GM12874 (cell line): ENCODE measurements around the gene BOK.

ENCODE experiments used
- TF ChIP-seq, protein P1 (sequence below): IDR thresholded peaks from 2 replicates; pipeline ENCODE4 v1.5.1; 2011; ENCODE audit warnings: low read depth, mild to moderate bottlenecking, control low read depth, low read length, moderate library complexity; ENCODE audit not compliant: insufficient read depth

BOK gene

GRCh38 chr2:241563031-241563507 is 4.5 kb downstream of the BOK start:
- TF ChIP-seq, protein P1, sequence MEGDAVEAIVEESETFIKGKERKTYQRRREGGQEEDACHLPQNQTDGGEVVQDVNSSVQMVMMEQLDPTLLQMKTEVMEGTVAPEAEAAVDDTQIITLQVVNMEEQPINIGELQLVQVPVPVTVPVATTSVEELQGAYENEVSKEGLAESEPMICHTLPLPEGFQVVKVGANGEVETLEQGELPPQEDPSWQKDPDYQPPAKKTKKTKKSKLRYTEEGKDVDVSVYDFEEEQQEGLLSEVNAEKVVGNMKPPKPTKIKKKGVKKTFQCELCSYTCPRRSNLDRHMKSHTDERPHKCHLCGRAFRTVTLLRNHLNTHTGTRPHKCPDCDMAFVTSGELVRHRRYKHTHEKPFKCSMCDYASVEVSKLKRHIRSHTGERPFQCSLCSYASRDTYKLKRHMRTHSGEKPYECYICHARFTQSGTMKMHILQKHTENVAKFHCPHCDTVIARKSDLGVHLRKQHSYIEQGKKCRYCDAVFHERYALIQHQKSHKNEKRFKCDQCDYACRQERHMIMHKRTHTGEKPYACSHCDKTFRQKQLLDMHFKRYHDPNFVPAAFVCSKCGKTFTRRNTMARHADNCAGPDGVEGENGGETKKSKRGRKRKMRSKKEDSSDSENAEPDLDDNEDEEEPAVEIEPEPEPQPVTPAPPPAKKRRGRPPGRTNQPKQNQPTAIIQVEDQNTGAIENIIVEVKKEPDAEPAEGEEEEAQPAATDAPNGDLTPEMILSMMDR, result no peak

DNA sequence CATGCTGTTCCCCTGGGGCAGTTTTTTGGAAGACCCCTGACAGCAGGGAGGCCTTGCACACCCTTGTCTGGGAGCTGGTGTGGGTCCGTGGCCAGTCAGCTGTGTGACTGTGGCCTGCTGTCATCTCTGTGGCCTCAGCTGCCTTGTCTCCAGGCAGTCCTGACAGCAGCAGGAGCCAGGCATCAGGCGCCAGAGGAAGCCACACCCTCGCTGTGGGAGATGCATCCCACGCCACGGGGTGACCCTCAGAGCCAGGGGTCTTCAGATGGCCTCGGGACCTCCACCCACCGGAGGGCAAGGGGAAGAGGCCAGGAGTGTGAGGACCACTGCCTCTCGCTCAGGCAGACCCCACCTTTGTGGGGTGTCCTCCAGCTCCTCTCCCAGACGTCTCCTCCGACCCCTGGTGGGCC is 5.0 kb downstream of the BOK start:
- TF ChIP-seq, protein P1, result no peak

DNA sequence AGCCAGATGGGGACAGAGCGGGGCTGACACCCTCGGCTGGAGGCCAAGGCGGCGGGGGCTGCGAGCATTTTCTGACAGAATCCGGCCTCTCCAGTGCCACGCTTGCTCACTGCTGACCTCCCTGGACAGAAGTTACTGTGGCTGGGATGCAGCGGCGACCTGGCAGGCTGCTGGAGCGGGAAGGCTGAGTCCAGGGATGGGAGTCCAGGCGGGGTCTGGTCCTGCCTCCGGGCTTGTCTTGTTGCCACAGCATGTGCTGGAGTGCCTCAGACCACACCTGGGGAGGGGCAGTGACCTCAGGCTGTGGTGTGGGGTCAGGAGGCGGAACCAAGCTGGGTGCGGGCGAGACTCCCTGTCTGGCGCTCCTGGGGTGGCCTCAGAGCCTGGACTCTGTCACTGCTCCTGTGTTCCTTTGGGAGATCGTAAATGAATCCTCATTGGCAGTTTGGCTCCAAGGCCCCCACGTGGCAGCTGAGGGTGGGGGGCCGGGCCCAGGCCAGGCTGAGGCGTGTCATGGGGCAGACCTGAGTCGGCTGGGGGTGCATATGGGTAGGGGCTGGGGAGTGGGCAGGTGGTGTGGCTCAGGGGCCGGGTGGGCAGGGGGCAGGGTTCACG is 5.5 kb downstream of the BOK start:
- TF ChIP-seq, protein P1, result no peak

DNA sequence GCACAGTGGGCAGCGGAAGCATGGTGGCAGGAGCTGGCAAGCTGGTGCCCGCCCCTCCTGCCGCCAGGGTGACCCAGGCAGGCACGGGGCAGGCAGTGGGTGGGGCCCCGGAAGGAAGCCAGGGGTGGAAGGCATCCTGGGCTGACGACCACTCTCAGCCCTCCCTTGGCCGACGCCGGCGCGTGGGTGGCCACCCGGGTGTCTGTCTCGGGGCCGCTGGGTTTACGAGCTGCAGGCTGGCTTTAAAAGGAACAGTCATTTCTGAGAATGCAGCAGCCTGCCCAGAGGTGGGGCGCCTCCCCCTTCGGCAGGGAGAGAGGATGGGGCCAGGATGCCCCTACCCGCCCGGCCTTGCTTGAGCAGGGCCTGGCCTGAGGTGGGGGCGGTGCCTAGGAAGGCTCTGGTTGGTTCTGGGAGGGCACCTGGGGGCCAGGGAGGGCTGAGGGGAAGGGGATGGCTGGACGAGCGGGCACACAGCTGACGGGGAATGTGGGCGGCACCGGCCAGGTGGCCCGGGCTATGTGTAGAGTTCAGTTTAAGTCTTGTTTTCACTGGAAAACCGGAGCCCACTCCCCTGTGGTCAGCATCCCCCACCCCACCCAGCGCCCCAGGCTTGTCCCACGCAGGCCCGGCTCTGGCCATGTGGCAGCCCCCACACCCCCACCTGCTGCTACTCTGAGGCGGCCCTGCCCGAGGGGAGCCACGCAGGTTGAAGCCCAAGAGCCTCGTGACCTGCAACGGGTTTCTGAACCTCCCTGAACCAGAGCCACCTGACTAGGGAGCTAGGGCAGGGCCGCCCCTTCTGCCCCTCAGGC is 6.3 kb downstream of the BOK start:
- TF ChIP-seq, protein P1, result no peak

DNA sequence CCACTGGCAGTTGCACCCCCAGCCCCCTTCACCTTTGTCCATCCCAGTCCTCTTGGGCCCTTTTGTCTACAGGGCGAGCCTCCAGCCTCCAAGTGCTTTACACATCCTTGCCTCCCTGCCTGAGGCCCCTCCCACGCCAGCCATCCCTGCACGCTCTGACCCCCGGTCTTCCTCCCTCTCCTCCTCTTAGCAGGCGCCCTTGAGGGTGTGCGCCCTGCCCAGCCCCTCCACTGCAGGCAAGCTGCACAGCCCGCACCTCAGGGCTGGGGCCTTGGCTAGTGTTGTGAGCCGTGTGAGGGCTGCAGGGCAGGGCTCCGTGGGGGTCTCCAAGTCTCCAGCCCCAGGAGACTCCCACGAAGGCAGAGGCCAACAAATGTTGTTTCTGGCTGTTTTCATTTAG is 6.9 kb downstream of the BOK start:
- TF ChIP-seq, protein P1, result no peak

GRCh38 chr2:241566468-241566867 is 7.9 kb downstream of the BOK start:
- TF ChIP-seq, protein P1, result no peak

- TF ChIP-seq, protein P1, result no peak
Observed at GRCh38 chr2:241567776-241568175, 9.2 kb downstream of the BOK start.
